Keratinocyte (primary cell): ENCODE measurements around the gene RGMA. TPM values are rescaled to one million over a fixed set of nuclear protein-coding genes. Genes with fewer than 3 reads are reported as not detected.

ENCODE experiments used
- DNase-seq: peaks from one replicate; pipeline ENCODE4 v3.0.0-alpha.2; 2011; ENCODE audit warnings: low read depth, missing footprints, low spot score
- FAIRE-seq: peaks from 2 replicates; lab custom pipeline; 2011; peaks lifted over from hg19 to GRCh38; lab: Jason Lieb, UNC
- H2AFZ ChIP-seq: 2 replicates; pipeline ENCODE4 v1.6.0; 2012; ENCODE audit warnings: low read length, control low read depth, inconsistent platforms; ENCODE audit not compliant: control insufficient read depth
- H3K27ac ChIP-seq: 2 replicates; pipeline ENCODE4 v1.5.1; 2011; ENCODE audit warnings: low read length; ENCODE audit not compliant: control insufficient read depth, insufficient read depth
- H3K27me3 ChIP-seq: 3 replicates; pipeline ENCODE4 v1.6.0; 2011; ENCODE audit warnings: low read length; ENCODE audit not compliant: control insufficient read depth, insufficient read depth; ENCODE audit errors: extremely low read depth
- H3K36me3 ChIP-seq, 2 experiments: 2 replicates in 1 of 2; 3 replicates in 1 of 2; pipeline ENCODE4 v1.5.1; 2011; ENCODE audit warnings: low read length in 2 of 2, mild to moderate bottlenecking in 1 of 2; ENCODE audit not compliant: control insufficient read depth in 2 of 2, insufficient read depth in 2 of 2; ENCODE audit errors: extremely low read depth in 1 of 2
- H3K4me1 ChIP-seq: 3 replicates; pipeline ENCODE4 v1.5.1; 2011; ENCODE audit warnings: low read length; ENCODE audit not compliant: control insufficient read depth, insufficient read depth; ENCODE audit errors: extremely low read depth
- H3K4me2 ChIP-seq: 3 replicates; pipeline ENCODE4 v1.6.0; 2011; ENCODE audit warnings: low read depth, low read length; ENCODE audit not compliant: control insufficient read depth, insufficient read depth; ENCODE audit errors: extremely low read depth
- H3K4me3 ChIP-seq, 3 experiments: fragments of 200-600 bp in 1 of 3; sonication (generic) in 1 of 3; 2 replicates in 2 of 3; 3 replicates in 1 of 3; pipeline ENCODE4 v1.5.1; 2011 to 2016; ENCODE audit warnings: low read length in 3 of 3, mild to moderate bottlenecking in 3 of 3, control low read depth in 2 of 3, inconsistent platforms in 1 of 3, low read depth in 1 of 3, mixed read lengths in 1 of 3, mixed run types in 1 of 3, moderate library complexity in 1 of 3; ENCODE audit not compliant: control insufficient read depth in 2 of 3, insufficient read depth in 2 of 3; ENCODE audit errors: extremely low read depth in 1 of 3
- H3K79me2 ChIP-seq: 2 replicates; pipeline ENCODE4 v1.6.0; 2012; ENCODE audit warnings: low read length; ENCODE audit not compliant: control insufficient read depth, insufficient read depth
- H3K9ac ChIP-seq: 3 replicates; pipeline ENCODE4 v1.6.0; 2011; ENCODE audit warnings: low read length; ENCODE audit not compliant: control insufficient read depth, insufficient read depth; ENCODE audit errors: extremely low read depth
- H3K9me1 ChIP-seq: 3 replicates; pipeline ENCODE4 v1.6.0; 2011; ENCODE audit warnings: low read length; ENCODE audit not compliant: control insufficient read depth, insufficient read depth; ENCODE audit errors: extremely low read depth
- H3K9me3 ChIP-seq: 2 replicates; pipeline ENCODE4 v1.5.1; 2012; ENCODE audit warnings: low read depth, low read length; ENCODE audit not compliant: control insufficient read depth
- H4K20me1 ChIP-seq: 3 replicates; pipeline ENCODE4 v1.6.0; 2011; ENCODE audit warnings: low read length; ENCODE audit not compliant: control insufficient read depth, insufficient read depth; ENCODE audit errors: extremely low read depth
- EZH2 ChIP-seq: IDR thresholded peaks from one replicate; pipeline ENCODE4 v1.6.1; 2012; ENCODE audit warnings: inconsistent platforms, mild to moderate bottlenecking, low read length, moderate library complexity
- dilution Hi-C: fragments of 300-500 bp; cut with MboI; formaldehyde crosslinking; loops from one replicate; pipeline ENCODE4 v1.7.0; 2020; ENCODE audit warnings: low sequenced_read_pairs; ENCODE audit not compliant: extremely low pct_ligation_motif_present
- polyA plus RNA-seq, 5 experiments: library from polyadenylated mRNA; depleted of rRNA in 3 of 5; stranded (reverse) in 3 of 5; stranded (forward) in 1 of 5; unstranded in 1 of 5; fragments of >200 nt; gene quantifications; 1 replicate in 1 of 5; 2 replicates in 3 of 5; 3 replicates in 1 of 5; pipeline versions ENCODE4 v1.2.1 to v1.2.3, GENCODE V29; 2011 to 2012; ENCODE audit warnings: missing spikeins in 2 of 5, low read depth in 1 of 5, low replicate concordance in 1 of 5
- TF ChIP-seq, protein P1 (sequence below), 3 experiments: IDR thresholded peaks in 1 of 3; conservative IDR thresholded peaks in 1 of 3; optimal IDR thresholded peaks in 1 of 3; 2 replicates in 2 of 3; 3 replicates in 1 of 3; pipeline versions ENCODE3 to v1.5.1; 2011; ENCODE audit warnings: low read length in 3 of 3, mild to moderate bottlenecking in 3 of 3, moderate library complexity in 2 of 3, control low read depth in 1 of 3, inconsistent platforms in 1 of 3; ENCODE audit not compliant: insufficient read depth in 2 of 3; ENCODE audit errors: extremely low read depth in 1 of 3

The RGMA gene
- polyA plus RNA-seq, 1 donor (not counting 4 experiments of a cell fraction or from before 2014, with no cell fraction given), result 0.18 TPM

- Histone ChIP-seq H3K4me1 (no peaks in the 10 kb centered on the region), H3K27ac (no peak overlapping the region), H3K9ac (no peak overlapping the region), H3K9me3 (no peaks in the 10 kb centered on the region), H3K4me3 (no peak overlapping the region), H2AFZ (no peak overlapping the region), H3K79me2 (no peaks in the 10 kb centered on the region), H4K20me1 (no peaks in the 10 kb centered on the region), H3K36me3 (no peaks in the 10 kb centered on the region), H3K9me1 (no peaks in the 10 kb centered on the region), H3K4me2 (no peak overlapping the region), H3K27me3 (peaks cover 49% of the 10 kb centered on the region)
- no peak for TF ChIP-seq EZH2
- TF ChIP-seq, protein P1, sequence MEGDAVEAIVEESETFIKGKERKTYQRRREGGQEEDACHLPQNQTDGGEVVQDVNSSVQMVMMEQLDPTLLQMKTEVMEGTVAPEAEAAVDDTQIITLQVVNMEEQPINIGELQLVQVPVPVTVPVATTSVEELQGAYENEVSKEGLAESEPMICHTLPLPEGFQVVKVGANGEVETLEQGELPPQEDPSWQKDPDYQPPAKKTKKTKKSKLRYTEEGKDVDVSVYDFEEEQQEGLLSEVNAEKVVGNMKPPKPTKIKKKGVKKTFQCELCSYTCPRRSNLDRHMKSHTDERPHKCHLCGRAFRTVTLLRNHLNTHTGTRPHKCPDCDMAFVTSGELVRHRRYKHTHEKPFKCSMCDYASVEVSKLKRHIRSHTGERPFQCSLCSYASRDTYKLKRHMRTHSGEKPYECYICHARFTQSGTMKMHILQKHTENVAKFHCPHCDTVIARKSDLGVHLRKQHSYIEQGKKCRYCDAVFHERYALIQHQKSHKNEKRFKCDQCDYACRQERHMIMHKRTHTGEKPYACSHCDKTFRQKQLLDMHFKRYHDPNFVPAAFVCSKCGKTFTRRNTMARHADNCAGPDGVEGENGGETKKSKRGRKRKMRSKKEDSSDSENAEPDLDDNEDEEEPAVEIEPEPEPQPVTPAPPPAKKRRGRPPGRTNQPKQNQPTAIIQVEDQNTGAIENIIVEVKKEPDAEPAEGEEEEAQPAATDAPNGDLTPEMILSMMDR (optimal IDR thresholded peaks at IDR 0.05 in 1 of 3, IDR thresholded peaks at IDR 0.05 in 1 of 3, conservative IDR thresholded peaks at IDR 0.05 in 1 of 3; ENCODE audit: extremely low read depth in 1 of 3, insufficient read depth in 2 of 3, low read length in 3 of 3), result no peak
- dilution Hi-C loops, result no loop called here
- no peak for FAIRE-seq
- DNase-seq, result no peak
Measured at GRCh38 chr15:93086791-93087190, 2.2 kb downstream of the RGMA start.

DNA sequence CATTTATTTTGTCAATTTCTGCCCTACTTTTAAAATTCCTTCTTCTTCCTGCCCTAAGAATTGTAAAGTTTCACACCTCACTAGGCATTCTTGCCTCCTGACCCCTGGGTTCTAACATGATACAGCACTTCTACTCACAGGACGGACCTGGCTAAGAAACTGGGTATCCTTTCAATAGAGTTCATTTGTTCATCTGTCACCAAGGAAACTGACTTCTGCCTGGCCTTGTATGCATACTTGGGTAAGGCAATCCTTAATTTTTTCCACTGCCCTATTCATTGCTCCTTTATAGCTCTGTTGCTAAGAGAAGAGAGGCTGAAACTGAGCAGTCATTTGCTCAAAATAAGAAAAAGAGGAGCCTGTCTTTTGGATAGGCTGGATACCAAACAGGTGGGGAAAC lies 3.3 kb downstream of the RGMA start:
- no peak overlapping the region for H3K4me2 ChIP-seq
- DNase-seq, result no peak
- H3K27ac ChIP-seq, result no peak overlapping the region
- no peak for FAIRE-seq
- peaks cover 38% of the 10 kb centered on the region for H3K27me3 ChIP-seq
- no peaks in the 10 kb centered on the region for H3K36me3 ChIP-seq
- H2AFZ ChIP-seq, result no peak overlapping the region
- H3K4me3 ChIP-seq, result no peak overlapping the region
- no peaks in the 10 kb centered on the region for H4K20me1 ChIP-seq
- H3K4me1 ChIP-seq, result no peaks in the 10 kb centered on the region
- H3K9ac ChIP-seq, result no peak overlapping the region
- H3K9me3 ChIP-seq, result no peaks in the 10 kb centered on the region
- dilution Hi-C loops, result no loop called here
- no peaks in the 10 kb centered on the region for H3K79me2 ChIP-seq
- H3K9me1 ChIP-seq, result no peaks in the 10 kb centered on the region
- TF ChIP-seq, protein P1 (optimal IDR thresholded peaks at IDR 0.05 in 1 of 3, IDR thresholded peaks at IDR 0.05 in 1 of 3, conservative IDR thresholded peaks at IDR 0.05 in 1 of 3; ENCODE audit: extremely low read depth in 1 of 3, insufficient read depth in 2 of 3, low read length in 3 of 3), result no peak
- no peak for TF ChIP-seq EZH2
